GM10266 (cell line): Measurements from ENCODE around the gene PRDM12.

Experiments
- DNase-seq: peaks from one replicate; pipeline ENCODE4 v3.0.0; 2012; ENCODE audit errors: extremely low spot score
- TF ChIP-seq, protein P1 (sequence below): IDR thresholded peaks from 2 replicates; pipeline ENCODE4 v1.5.1; 2012; ENCODE audit warnings: mild to moderate bottlenecking, low read depth; ENCODE audit not compliant: control insufficient read depth, insufficient read depth; ENCODE audit errors: missing control alignments

The PRDM12 gene

DNA sequence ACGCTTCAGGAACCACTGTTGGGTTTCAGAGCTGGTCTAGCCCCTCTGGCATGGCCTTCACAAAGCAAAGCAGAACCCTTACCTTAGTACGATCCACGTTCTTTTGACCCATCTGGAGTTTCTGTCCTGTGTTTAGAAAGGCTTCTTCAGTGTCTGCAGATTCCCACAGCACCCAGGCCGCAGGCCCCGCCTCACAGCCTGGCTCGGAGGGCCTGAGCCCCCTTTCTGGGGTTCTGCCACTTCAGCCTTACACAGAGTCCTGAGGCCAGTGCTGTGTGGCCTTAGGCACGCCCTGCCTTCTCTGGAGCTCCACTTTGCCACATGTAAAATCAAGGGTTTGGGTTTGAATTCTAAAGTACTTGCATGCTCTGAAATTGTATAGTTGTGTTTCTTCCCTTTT, 31.6 kb upstream of the PRDM12 start:
- DNase-seq = no peak
- TF ChIP-seq, protein P1, sequence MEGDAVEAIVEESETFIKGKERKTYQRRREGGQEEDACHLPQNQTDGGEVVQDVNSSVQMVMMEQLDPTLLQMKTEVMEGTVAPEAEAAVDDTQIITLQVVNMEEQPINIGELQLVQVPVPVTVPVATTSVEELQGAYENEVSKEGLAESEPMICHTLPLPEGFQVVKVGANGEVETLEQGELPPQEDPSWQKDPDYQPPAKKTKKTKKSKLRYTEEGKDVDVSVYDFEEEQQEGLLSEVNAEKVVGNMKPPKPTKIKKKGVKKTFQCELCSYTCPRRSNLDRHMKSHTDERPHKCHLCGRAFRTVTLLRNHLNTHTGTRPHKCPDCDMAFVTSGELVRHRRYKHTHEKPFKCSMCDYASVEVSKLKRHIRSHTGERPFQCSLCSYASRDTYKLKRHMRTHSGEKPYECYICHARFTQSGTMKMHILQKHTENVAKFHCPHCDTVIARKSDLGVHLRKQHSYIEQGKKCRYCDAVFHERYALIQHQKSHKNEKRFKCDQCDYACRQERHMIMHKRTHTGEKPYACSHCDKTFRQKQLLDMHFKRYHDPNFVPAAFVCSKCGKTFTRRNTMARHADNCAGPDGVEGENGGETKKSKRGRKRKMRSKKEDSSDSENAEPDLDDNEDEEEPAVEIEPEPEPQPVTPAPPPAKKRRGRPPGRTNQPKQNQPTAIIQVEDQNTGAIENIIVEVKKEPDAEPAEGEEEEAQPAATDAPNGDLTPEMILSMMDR = no peak

- TF ChIP-seq, protein P1 = no peak
- DNase-seq = no peak
These were observed 30.8 kb upstream of the PRDM12 start for GRCh38 chr9:130633336-130634190.

DNA sequence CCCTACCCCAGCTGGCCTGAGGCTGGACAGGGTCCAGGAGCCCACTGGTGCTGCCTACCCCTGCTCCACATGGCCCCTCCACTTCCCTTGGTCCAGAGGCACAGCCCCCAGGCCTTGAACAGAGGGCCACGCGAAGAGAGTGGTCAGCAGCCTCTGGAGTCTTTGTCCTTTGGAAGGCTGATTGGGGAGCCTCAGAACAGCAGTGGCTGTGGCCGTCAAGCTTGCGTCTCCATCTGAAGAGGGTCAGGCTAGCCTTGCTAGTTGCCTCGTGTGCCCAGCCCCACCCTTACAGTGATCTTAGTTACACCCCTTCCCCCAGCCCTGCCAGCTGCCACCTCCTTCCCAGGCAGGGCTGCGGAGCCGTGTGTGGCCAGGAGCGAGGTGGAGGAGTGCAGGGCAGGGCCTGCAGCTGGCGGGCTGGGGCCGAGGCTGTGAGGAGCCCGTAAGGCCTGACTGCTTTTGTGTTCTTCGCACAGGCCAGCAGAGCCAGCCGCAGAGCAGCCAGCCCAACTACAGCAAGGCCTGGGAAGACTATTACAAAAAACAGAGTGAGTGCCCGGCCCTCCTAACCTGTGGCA, 30.1 kb upstream of the PRDM12 start:
- TF ChIP-seq, protein P1 = no peak

DNA sequence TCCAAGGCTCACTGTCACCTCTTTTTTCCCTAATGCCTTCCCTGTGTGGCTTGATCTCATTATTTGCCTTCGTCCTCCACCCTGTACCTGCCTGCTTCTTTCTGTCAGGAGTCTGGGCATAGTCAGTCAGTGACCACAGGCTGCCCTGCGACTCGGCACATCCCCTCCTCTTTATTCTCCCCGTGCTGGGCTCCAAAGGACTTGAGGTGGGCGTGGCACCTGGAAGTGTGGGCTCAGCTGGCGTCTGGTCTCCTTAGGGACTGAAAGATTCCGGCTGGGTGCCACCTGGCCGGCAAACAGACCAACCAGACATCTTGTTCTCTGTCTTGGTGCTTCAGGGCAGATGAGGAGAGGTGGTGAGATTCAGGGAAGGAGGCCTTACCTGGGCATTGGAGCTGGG, 29.6 kb upstream of the PRDM12 start:
- TF ChIP-seq, protein P1 = no peak
- no peak for DNase-seq

More for the DNA sequence above, 30.1 kb upstream of the PRDM12 start:
- no peak for DNase-seq

DNA sequence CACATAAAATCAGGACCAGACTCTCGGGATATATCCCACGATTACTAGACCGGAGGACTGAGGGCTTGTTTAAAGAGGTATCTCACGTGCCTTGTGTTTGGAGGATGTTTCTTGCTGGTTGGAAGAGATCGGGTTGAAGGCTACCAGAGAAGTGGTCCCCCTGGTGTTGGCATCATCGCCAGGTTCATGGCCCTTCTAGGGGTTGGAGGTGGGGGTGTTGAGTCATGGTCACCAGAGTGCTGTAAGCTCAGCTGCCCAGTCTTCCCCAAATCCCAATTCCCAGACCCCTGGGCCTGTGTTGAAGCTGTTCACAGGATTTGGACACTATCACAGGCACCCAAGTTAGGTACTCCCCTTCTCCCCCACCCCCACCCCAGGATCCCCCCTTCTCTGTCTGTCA, 29.1 kb upstream of the PRDM12 start:
- DNase-seq = no peak

GRCh38 chr9:130635721-130636647, 28.4 kb upstream of the PRDM12 start:
- no peak for DNase-seq
- TF ChIP-seq, protein P1 = no peak

More for the DNA sequence above, 29.1 kb upstream of the PRDM12 start:
- TF ChIP-seq, protein P1 = no peak
